Measurements from ENCODE around the gene WDR4. TPM values are rescaled to one million over a fixed set of nuclear protein-coding genes. Genes with fewer than 3 reads are reported as not detected.

The WDR4 gene
- total RNA-seq, 1 experiment from 2014 or later, result 17.6 TPM

GRCh38 chr21:42837421-42838211 is 41.7 kb downstream of the WDR4 start:
- Histone ChIP-seq H4K20me1 (ENCODE audit: insufficient read depth) (no peaks in the 10 kb centered on the region), H3F3A (ENCODE audit: insufficient read depth, low read depth) (peaks cover 3% of the 10 kb centered on the region; the same call in 1 of the 2 replicates), H3K4me3 (no peak overlapping the region), H3K4me1 (replicated peaks; ENCODE audit: insufficient read depth) (no peaks in the 10 kb centered on the region), H3K36me3 (ENCODE audit: low read depth) (no peaks in the 10 kb centered on the region), H3K9me2 (ENCODE audit: insufficient read depth) (no peaks in the 10 kb centered on the region), H3K27ac (no peak overlapping the region), H3K27me3 (ENCODE audit: insufficient read depth, low read depth) (no peaks in the 10 kb centered on the region), H3K9me3 (ENCODE audit: insufficient read depth, low read depth) (no peaks in the 10 kb centered on the region), H3K4me2 (no peak overlapping the region), H2AFZ (no peak overlapping the region), H3K79me2 (ENCODE audit: low read depth) (no peaks in the 10 kb centered on the region)
- ChIA-PET POLR2A (ENCODE audit: unreplicated experiment) (no interaction called here), CTCF (no interaction called here)
- intact Hi-C loops (cut with micrococcal nuclease; ENCODE audit: unreplicated experiment), result no loop called here
- TF ChIP-seq CTCF (conservative IDR thresholded peaks at IDR 0.05) (no peak), EZH2 (IDR thresholded peaks at IDR 0.05; ENCODE audit: low read depth) (no peak)
- DNase-seq, result no peak
- no TSS peak for BruUV-seq (replicated peaks)

DNA sequence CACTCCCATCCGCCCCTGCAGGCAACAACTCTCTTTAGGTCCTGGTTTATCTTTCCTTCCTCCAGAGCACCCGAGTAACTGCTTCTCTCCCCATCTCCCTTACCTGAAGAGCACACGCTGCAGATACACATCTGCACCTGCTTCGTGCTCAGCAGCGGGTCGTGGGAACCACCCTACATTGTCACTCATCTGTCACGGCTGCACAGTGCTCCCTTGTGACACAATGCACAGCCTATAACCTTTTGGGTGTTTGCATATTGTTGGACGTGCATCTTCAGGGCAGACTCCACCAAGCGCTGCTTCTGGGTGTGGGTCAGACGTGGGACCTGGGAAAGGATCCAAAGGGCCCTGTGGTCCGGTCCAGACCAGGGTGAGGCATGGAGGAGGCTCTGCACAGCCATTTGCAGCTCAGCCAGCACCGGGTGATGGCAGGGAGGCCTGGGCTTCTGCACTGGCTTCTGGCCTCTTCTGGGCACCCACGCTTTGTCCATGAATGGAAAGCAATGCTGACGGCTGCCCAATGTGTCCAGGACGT is 42.5 kb downstream of the WDR4 start:
- H3K79me2 ChIP-seq (ENCODE audit: low read depth), result no peaks in the 10 kb centered on the region
- no peaks in the 10 kb centered on the region for H3K9me2 ChIP-seq (ENCODE audit: insufficient read depth)
- no peak overlapping the region for H3K4me2 ChIP-seq
- no peaks in the 10 kb centered on the region for H4K20me1 ChIP-seq (ENCODE audit: insufficient read depth)
- CTCF ChIA-PET, result no interaction called here
- no peak overlapping the region for H2AFZ ChIP-seq
- POLR2A ChIA-PET (ENCODE audit: unreplicated experiment), result no interaction called here
- no peaks in the 10 kb centered on the region for H3K36me3 ChIP-seq (ENCODE audit: low read depth)
- H3F3A ChIP-seq (ENCODE audit: insufficient read depth, low read depth), result peaks cover 3% of the 10 kb centered on the region; the same call in 1 of the 2 replicates
- no peak overlapping the region for H3K4me3 ChIP-seq
- H3K9me3 ChIP-seq (ENCODE audit: insufficient read depth, low read depth), result no peaks in the 10 kb centered on the region
- DNase-seq, result no peak
- no peak for TF ChIP-seq CTCF (conservative IDR thresholded peaks at IDR 0.05)
- no peak for TF ChIP-seq EZH2 (IDR thresholded peaks at IDR 0.05; ENCODE audit: low read depth)
- intact Hi-C loops (cut with micrococcal nuclease; ENCODE audit: unreplicated experiment), result no loop called here
- BruUV-seq (replicated peaks), result no TSS peak
- no peak overlapping the region for H3K27ac ChIP-seq
- H3K4me1 ChIP-seq (replicated peaks; ENCODE audit: insufficient read depth), result no peaks in the 10 kb centered on the region
- H3K27me3 ChIP-seq (ENCODE audit: insufficient read depth, low read depth), result no peaks in the 10 kb centered on the region

GRCh38 chr21:42836402-42836666 is 43.0 kb downstream of the WDR4 start:
- peaks cover 3% of the 10 kb centered on the region; the same call in 1 of the 2 replicates for H3F3A ChIP-seq (ENCODE audit: insufficient read depth, low read depth)
- H3K79me2 ChIP-seq (ENCODE audit: low read depth), result no peaks in the 10 kb centered on the region
- no peaks in the 10 kb centered on the region for H4K20me1 ChIP-seq (ENCODE audit: insufficient read depth)
- no peak overlapping the region for H3K4me2 ChIP-seq
- no peaks in the 10 kb centered on the region for H3K36me3 ChIP-seq (ENCODE audit: low read depth)
- no peak overlapping the region for H2AFZ ChIP-seq
- H3K9me2 ChIP-seq (ENCODE audit: insufficient read depth), result no peaks in the 10 kb centered on the region
- POLR2A ChIA-PET (ENCODE audit: unreplicated experiment), result no interaction called here
- H3K27ac ChIP-seq, result no peak overlapping the region
- intact Hi-C loops (cut with micrococcal nuclease; ENCODE audit: unreplicated experiment), result no loop called here
- no peak for DNase-seq
- CTCF ChIA-PET, result interaction anchor here (0.6 kb wide), 1 partner anchor 184 kb away, joined by 3 read pairs; no protein-coding TSS in a partner anchor
- BruUV-seq (replicated peaks), result no TSS peak
- H3K27me3 ChIP-seq (ENCODE audit: insufficient read depth, low read depth), result no peaks in the 10 kb centered on the region
- no peaks in the 10 kb centered on the region for H3K4me1 ChIP-seq (replicated peaks; ENCODE audit: insufficient read depth)
- no peak for TF ChIP-seq EZH2 (IDR thresholded peaks at IDR 0.05; ENCODE audit: low read depth)
- TF ChIP-seq CTCF (conservative IDR thresholded peaks at IDR 0.05), result no peak
- H3K9me3 ChIP-seq (ENCODE audit: insufficient read depth, low read depth), result no peaks in the 10 kb centered on the region
- H3K4me3 ChIP-seq, result no peak overlapping the region
